Pancreas (tissue), 10 donors: Measurements from ENCODE around the gene ROR2. TPM values are rescaled to one million over a fixed set of nuclear protein-coding genes. Genes with fewer than 3 reads are reported as not detected.

ENCODE experiments used
- ATAC-seq, 4 donors: fragments of 200-7000 bp; cut with Tn5 transposase; one replicate each; pipeline versions ENCODE4 v1.8.0 to v1.9.1; 2020; ENCODE audit warnings: mild to moderate bottlenecking in 4 of 4, moderate library complexity in 4 of 4
- DNase-seq, 6 donors: peaks; one replicate each; pipeline ENCODE4 v3.0.0-alpha.2; 2020
- FAIRE-seq: peaks from 2 replicates; lab custom pipeline; 2012; peaks lifted over from hg19 to GRCh38; lab: Jason Lieb, UNC
- H3K27ac ChIP-seq, 4 donors: fragments of 200-600 bp; sonication (generic); 1 replicate in 3 of 4; 2 replicates in 1 of 4; pipeline versions ENCODE4 v1.5.0 to v1.8.0; 2020
- H3K27me3 ChIP-seq, 4 donors: fragments of 200-600 bp; one replicate each; pipeline ENCODE4 v1.8.0; 2021
- H3K36me3 ChIP-seq, 3 donors: fragments of 200-600 bp; sonication (generic) in 1 of 3; one replicate each; pipeline versions ENCODE4 v1.5.0 to v1.8.0; 2020 to 2021
- H3K4me1 ChIP-seq, 3 donors: fragments of 200-600 bp; one replicate each; pipeline ENCODE4 v1.8.0; 2021
- H3K4me3 ChIP-seq, 4 donors: fragments of 200-600 bp; sonication (generic) in 2 of 4; one replicate each; pipeline versions ENCODE4 v1.5.0 to v1.8.0; 2020 to 2021
- H3K9me3 ChIP-seq, 4 donors: fragments of 200-600 bp; one replicate each; pipeline ENCODE4 v1.8.0; 2021
- WGBS, 2 donors: extraction: QIAGEN DNeasy Blood & Tissue Kit; methylation state at CpG; one replicate each; pipeline ENCODE4 v1.1.7; 2013; 5-methylcytosine and 5-hydroxymethylcytosine counted together
- intact Hi-C, 3 donors: fragments of 100-400 bp; cut with DNase I; formaldehyde crosslinking; loops; one replicate each; pipeline versions ENCODE4 v1.11.1 to v1.14.2; 2022
- polyA plus RNA-seq, 2 donors: library from polyadenylated mRNA; stranded (reverse); fragments of 200-250 nt; gene quantifications; one replicate each; pipeline ENCODE4 v1.2.3, GENCODE V29; 2013
- total RNA-seq, 6 donors: library from RNA; stranded (reverse); fragmentation: NEBNext Ultra II Directional in 4 of 6; extraction: Animal tissue kit (Norgen Biotek cat#: 25700) in 4 of 6; gene quantifications; one replicate each; pipeline versions ENCODE4 v1.2.1 to v1.2.4, GENCODE V29; 2021 to 2023
- TF ChIP-seq, protein P1 (sequence below), 4 donors: fragments of 200-600 bp; sonication (generic) in 3 of 4; IDR thresholded peaks; one replicate each; pipeline versions ENCODE4 v1.5.0 to v1.8.0; 2021; ENCODE audit warnings: antibody characterized with exemption in 4 of 4
- donor health status: healthy with polysubstance abuse.
- donor health status: DM: no; HTN: no; CAD: no; lungs with moderate emphysema.
- donor health status: DM: no; HTN: no; CAD: no.
- donor health status: control.
- donor health status: control.
- donor health status: Bipolar disorder and iron deficiency.
- donor health status: DM: yes; HTN: yes; CAD: no.
- donor health status: DM: no; HTN: no; CAD: no.
- donor health status: DM: no; HTN: no; CAD: no.
- donor health status: DM: yes; HTN: yes; CAD: no.

ROR2 gene
- total and polyA plus RNA-seq, 8 donors = 0.67 to 6.3 (median 1.2) TPM

DNA sequence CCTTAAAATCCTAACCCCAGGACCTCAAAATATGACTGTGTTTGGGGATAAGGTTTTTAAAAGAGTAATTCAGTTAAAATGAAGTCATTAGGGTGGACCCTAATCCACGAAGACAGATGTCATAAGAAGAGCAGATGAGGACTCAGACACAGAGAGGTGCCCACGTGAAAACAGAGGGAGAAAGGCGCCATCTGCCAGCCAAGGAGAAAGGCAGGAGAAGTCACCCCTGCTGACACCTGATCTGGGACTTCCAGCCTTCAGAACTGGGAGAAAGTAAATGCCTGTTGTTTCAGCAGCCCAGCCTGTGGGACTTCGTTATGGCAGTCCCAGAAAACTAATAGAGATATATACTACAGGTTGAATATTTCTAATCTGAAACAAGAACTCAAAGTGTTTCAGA is 67.4 kb downstream of the ROR2 start:
- Histone ChIP-seq H3K27ac (no peak overlapping the region), H3K9me3 (no peaks in the 10 kb centered on the region), H3K27me3 (no peaks in the 10 kb centered on the region), H3K4me3 (no peak overlapping the region), H3K36me3 (no peaks in the 10 kb centered on the region), H3K4me1 (no peaks in the 10 kb centered on the region)
- ATAC-seq (no peak), DNase-seq (no peak), FAIRE-seq (no peak)
- intact Hi-C loops = no loop called here
- 78 to 83% methylated on average over 4 of the region's 4 CpGs for WGBS, 2 donors
- TF ChIP-seq, protein P1, sequence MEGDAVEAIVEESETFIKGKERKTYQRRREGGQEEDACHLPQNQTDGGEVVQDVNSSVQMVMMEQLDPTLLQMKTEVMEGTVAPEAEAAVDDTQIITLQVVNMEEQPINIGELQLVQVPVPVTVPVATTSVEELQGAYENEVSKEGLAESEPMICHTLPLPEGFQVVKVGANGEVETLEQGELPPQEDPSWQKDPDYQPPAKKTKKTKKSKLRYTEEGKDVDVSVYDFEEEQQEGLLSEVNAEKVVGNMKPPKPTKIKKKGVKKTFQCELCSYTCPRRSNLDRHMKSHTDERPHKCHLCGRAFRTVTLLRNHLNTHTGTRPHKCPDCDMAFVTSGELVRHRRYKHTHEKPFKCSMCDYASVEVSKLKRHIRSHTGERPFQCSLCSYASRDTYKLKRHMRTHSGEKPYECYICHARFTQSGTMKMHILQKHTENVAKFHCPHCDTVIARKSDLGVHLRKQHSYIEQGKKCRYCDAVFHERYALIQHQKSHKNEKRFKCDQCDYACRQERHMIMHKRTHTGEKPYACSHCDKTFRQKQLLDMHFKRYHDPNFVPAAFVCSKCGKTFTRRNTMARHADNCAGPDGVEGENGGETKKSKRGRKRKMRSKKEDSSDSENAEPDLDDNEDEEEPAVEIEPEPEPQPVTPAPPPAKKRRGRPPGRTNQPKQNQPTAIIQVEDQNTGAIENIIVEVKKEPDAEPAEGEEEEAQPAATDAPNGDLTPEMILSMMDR (IDR thresholded peaks at IDR 0.05) = no peak

DNA sequence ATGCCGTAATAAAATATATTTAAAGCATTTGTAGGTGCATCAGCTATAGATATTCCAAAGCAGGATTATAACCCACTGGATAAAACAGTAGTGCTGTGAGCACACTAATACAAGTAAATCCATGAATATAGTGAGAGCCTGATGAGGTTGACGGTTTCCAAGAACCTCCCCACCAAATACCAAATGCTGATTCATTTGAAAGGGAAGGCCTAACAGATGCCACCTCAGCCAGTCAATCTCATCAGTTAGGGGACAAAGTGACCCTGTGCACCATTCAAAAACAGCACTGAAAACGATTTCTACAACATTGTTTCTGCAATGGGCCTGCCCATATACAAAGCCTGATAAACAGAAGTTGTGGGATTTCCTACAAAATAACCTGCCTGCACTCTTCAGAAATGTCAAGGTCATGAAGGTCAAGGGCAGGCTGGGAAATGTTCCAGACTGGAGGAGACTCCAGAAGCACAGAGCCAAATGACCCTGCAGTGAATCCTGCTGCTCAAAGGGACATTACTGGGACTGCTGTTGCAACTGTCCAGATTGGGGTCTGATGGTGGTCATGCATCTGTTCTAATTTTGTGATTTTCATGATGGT is 69.6 kb downstream of the ROR2 start:
- WGBS, 2 donors = 73 to 82% methylated on average over 3 of the region's 3 CpGs

DNA sequence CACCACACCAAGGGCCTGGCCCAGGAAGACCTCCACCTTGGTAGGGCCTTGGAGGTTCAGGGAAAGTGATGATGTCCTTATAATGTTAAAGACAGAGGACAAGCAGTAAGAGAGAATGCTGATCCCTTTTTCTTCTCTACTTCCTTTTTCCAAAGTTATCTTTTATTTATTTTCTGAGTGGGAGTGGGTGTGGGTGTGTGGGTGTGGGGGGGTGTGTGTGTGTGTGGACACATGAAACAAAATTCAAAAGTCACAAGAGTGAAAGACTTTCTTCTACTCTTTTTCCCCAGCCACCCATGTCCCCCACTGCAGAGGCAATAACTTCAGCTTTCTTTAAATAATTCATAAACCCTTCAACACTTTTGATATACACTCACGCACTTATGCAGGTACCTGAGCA is 70.8 kb downstream of the ROR2 start:
- Histone ChIP-seq H3K27ac (no peak overlapping the region), H3K4me1 (no peaks in the 10 kb centered on the region), H3K9me3 (no peaks in the 10 kb centered on the region), H3K27me3 (no peaks in the 10 kb centered on the region), H3K4me3 (no peak overlapping the region), H3K36me3 (no peaks in the 10 kb centered on the region)
- intact Hi-C loops = no loop called here
- ATAC-seq (no peak), FAIRE-seq (no peak), DNase-seq (no peak)
- TF ChIP-seq, protein P1 (IDR thresholded peaks at IDR 0.05) = no peak
- 94 to 95% methylated on average over 1 of the region's 1 CpG for WGBS, 2 donors

More for the DNA sequence above, 69.6 kb downstream of the ROR2 start:
- Histone ChIP-seq H3K27ac (no peak overlapping the region), H3K9me3 (no peaks in the 10 kb centered on the region), H3K4me1 (no peaks in the 10 kb centered on the region), H3K27me3 (no peaks in the 10 kb centered on the region), H3K4me3 (no peak overlapping the region), H3K36me3 (no peaks in the 10 kb centered on the region)
- TF ChIP-seq, protein P1 (IDR thresholded peaks at IDR 0.05) = no peak
- intact Hi-C loops = no loop called here
- FAIRE-seq = no peak
- no peak for ATAC-seq
- DNase-seq = no peak

DNA sequence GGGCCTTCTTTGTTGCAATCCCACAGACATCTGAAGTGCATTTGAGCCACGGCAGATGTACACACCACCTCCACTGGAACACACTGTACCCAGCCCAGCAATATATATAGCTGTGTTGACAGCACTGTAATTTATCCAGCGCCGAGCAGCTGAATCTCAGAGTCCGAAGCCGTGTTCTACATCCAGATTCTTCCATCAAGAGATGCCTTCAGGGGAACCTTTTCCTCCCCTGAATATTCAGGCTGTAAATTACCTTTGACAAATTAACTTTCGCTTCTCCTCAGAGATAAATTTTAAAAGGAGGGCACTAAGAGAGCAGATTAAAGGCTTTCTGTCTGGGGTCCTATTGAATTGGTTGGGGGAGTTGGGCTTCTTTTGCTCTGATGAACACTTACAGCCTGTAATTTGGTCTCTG is 76.4 kb downstream of the ROR2 start:
- H3K4me1 ChIP-seq = no peaks in the 10 kb centered on the region
- H3K36me3 ChIP-seq = no peaks in the 10 kb centered on the region
- no peak for FAIRE-seq
- ATAC-seq = no peak
- 93 to 96% methylated on average over 6 of the region's 6 CpGs for WGBS, 2 donors
- H3K27me3 ChIP-seq = no peaks in the 10 kb centered on the region
- intact Hi-C loops = no loop called here
- H3K9me3 ChIP-seq = no peaks in the 10 kb centered on the region
- H3K27ac ChIP-seq = no peak overlapping the region
- TF ChIP-seq, protein P1 (IDR thresholded peaks at IDR 0.05) = no peak
- H3K4me3 ChIP-seq = no peak overlapping the region
- DNase-seq = no peak

DNA sequence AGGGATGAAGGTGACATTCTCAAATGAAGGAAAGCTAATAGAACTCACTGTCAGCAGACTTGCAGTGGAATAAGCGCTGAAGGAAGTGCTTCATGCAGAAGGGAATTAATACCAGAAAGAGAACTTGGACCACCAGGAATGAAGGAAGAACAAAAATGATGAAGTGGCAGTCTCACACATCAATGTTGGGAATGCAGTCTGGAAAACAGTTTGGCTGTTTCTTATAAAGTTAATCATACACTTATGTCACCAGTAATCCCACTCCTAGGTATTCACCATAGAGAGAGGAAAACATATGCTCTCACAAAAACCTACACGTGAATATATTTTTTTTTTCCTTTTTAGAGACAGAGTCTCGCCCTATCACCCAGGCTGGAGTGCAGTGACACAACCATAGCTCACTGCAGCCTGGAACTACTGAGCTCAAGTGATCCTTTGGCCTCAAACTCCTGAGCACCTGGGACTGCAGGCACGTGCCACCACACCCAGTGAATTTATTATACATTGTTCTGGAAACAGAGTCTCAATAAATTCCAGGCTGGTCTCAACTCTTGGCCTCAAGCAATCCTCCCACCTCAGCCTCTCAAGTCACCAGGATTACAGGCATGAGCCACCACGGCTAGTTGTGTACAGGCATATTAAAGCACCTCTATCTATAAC is 81.2 kb downstream of the ROR2 start:
- WGBS, 2 donors = 72 to 82% methylated on average over 5 of the region's 5 CpGs
- no peaks in the 10 kb centered on the region for H3K36me3 ChIP-seq
- DNase-seq (no peak), FAIRE-seq (no peak), ATAC-seq (no peak)
- no peak overlapping the region for H3K27ac ChIP-seq
- H3K9me3 ChIP-seq = no peaks in the 10 kb centered on the region
- H3K27me3 ChIP-seq = no peaks in the 10 kb centered on the region
- no peaks in the 10 kb centered on the region for H3K4me1 ChIP-seq
- intact Hi-C loops = no loop called here
- TF ChIP-seq, protein P1 (IDR thresholded peaks at IDR 0.05) = no peak
- no peak overlapping the region for H3K4me3 ChIP-seq
